DOHH2 (cell line): ENCODE data around the gene DHRS13.
A peak's percentile ranks its signal among the peaks of the same experiment; 100 is the strongest.

Source experiments
- H3F3A ChIP-seq: fragments of 200-600 bp; sonication (generic), shearing (Covaris generic); 2 replicates; pipeline ENCODE4 v1.6.0; 2016; ENCODE audit warnings: antibody characterized with exemption, mild to moderate bottlenecking; ENCODE audit not compliant: control insufficient read depth, insufficient read depth
- H3K27ac ChIP-seq: fragments of 200-600 bp; sonication (generic); 2 replicates; pipeline ENCODE4 v1.5.1; 2014; ENCODE audit warnings: low read depth, mild to moderate bottlenecking, low read length, moderate library complexity
- H3K27me3 ChIP-seq: fragments of 200-600 bp; sonication (generic); 2 replicates; pipeline ENCODE4 v1.6.1; 2014; ENCODE audit warnings: mild to moderate bottlenecking, low read length, mixed read lengths; ENCODE audit not compliant: control insufficient read depth
- H3K36me3 ChIP-seq: fragments of 200-600 bp; sonication (generic); 2 replicates; pipeline ENCODE4 v1.6.1; 2014; ENCODE audit warnings: mild to moderate bottlenecking, low read length, moderate library complexity, mixed read lengths; ENCODE audit not compliant: control insufficient read depth
- H3K4me1 ChIP-seq: fragments of 200-600 bp; sonication (generic); 2 replicates; pipeline ENCODE4 v1.6.1; 2014; ENCODE audit warnings: mild to moderate bottlenecking, low read length, mixed read lengths; ENCODE audit not compliant: control insufficient read depth
- H3K4me2 ChIP-seq: fragments of 200-600 bp; sonication (generic); 2 replicates; pipeline ENCODE4 v1.6.0; 2014; ENCODE audit warnings: mild to moderate bottlenecking, low read length, moderate library complexity
- H3K4me3 ChIP-seq: fragments of 200-600 bp; sonication (generic); 2 replicates; pipeline ENCODE4 v1.5.1; 2014; ENCODE audit warnings: mild to moderate bottlenecking, low read length, mixed read lengths
- H3K79me2 ChIP-seq: fragments of 200-600 bp; sonication (generic); 2 replicates; pipeline ENCODE4 v1.6.1; 2014; ENCODE audit warnings: mild to moderate bottlenecking, low read length, mixed read lengths; ENCODE audit not compliant: control insufficient read depth
- H3K9me2 ChIP-seq: fragments of 200-600 bp; sonication (generic); replicated peaks from 2 replicates; pipeline ENCODE4 v1.6.1; 2014; ENCODE audit warnings: mild to moderate bottlenecking, low read length, mixed read lengths; ENCODE audit not compliant: control insufficient read depth
- H3K9me3 ChIP-seq: fragments of 200-600 bp; sonication (generic); 2 replicates; pipeline ENCODE4 v1.6.1; 2014; ENCODE audit warnings: antibody characterized with exemption, low read length, mixed read lengths; ENCODE audit not compliant: control insufficient read depth, insufficient read depth
- H4K20me1 ChIP-seq: fragments of 200-600 bp; sonication (generic); 2 replicates; pipeline ENCODE4 v1.6.0; 2014; ENCODE audit warnings: low read depth, mild to moderate bottlenecking, antibody characterized with exemption, low read length, moderate library complexity; ENCODE audit not compliant: control insufficient read depth, insufficient read depth
- EZH2phosphoT487 ChIP-seq: fragments of 200-600 bp; sonication (generic); IDR thresholded peaks from 2 replicates; pipeline ENCODE4 v1.6.1; 2017; ENCODE audit warnings: borderline replicate concordance, mild to moderate bottlenecking, antibody characterized with exemption, low read length, moderate library complexity, mixed read lengths
- TF ChIP-seq, protein P1 (sequence below): fragments of 200-600 bp; sonication (generic); IDR thresholded peaks from one replicate; pipeline ENCODE4 v1.5.1; 2014; ENCODE audit warnings: antibody characterized with exemption, mild to moderate bottlenecking, low read depth, low read length; ENCODE audit not compliant: poor library complexity, severe bottlenecking

Gene DHRS13, protein sequence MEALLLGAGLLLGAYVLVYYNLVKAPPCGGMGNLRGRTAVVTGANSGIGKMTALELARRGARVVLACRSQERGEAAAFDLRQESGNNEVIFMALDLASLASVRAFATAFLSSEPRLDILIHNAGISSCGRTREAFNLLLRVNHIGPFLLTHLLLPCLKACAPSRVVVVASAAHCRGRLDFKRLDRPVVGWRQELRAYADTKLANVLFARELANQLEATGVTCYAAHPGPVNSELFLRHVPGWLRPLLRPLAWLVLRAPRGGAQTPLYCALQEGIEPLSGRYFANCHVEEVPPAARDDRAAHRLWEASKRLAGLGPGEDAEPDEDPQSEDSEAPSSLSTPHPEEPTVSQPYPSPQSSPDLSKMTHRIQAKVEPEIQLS

DNA sequence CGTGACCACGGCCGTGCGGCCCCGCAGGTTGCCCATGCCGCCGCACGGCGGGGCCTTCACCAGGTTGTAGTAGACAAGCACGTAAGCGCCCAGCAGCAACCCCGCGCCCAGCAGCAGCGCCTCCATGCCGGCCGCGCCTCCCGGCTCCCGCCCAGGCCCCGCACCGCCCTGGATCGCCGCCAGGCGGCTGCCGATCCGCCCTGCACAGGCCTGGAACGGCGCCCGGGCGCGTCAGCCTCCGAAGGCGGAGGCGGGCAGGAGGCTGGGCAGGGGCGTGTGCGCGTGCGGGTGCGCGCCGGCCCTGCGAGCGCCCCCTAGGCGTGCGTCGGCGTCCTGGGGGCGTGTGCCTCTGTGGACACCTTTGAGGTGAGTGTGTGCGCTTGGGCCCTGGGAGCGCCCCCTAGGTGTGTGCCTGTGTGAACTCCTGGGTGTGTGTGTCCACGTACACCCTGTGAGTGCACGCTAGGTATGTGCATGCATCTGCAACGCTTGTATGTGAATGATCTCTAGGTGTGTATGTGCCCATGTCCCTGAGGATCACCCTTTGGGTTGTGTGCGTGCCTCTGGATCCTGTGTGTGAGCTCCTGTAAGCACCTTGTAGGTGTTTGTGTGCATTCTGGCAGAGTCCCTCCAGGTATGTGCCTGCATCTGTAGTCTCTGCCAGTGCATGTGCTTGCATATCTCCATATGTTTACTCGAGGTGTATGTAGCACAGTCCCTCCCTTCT, at the start of gene DHRS13:
DHRS13 (minus strand) TSS at position 261 of the 727 bp plus-strand sequence; CDS start at position 126, 135 bp downstream.
- H3F3A ChIP-seq = peaks cover 24% of the 10 kb centered on the region

DNA sequence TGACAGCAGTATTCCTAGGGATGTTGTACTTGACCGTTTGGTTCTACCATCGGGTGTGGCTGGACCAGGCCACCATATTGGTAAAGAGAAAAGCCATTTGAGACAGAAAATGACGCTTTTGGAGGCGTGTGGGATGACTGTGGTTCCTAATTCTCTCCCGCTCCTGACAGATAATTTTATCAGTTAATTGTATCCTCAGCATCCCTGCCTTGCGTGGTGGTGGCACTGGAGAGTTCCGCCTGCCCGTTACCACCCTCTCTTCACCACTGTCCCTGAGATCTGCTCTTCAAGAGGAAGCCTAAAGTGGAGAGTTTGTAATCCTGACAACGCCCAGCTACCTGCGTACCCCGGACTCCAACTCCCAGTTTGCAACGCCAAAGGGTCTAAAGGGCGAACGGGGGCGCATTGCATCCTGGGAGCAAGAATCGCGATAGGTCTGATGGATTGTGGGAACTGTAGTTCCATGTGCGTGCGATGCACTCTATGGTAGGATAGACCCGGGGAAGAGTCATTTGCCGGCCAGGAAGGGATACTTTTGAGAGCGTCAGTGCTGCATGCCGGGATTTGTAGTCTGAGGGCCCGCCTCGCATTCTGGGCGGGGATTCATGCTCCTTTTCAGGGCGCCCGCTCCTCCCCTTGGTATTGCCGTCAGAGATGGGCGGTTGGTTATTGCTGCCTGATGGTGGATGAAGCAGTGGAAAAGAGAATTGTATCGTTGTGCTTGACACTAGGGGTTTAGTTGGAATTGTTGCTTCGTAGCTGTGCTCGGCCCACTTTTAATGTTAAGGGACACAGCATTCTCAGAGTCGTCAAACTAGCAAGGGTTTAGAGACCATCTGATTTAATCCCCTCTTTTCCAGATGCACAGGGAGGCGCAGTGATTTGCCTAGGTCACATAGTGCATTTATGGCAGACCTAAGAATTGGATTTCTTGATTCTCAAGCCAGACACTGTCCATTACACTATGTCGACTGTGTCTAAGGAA, 49.4 kb upstream of the DHRS13 start:
- TF ChIP-seq, protein P1, sequence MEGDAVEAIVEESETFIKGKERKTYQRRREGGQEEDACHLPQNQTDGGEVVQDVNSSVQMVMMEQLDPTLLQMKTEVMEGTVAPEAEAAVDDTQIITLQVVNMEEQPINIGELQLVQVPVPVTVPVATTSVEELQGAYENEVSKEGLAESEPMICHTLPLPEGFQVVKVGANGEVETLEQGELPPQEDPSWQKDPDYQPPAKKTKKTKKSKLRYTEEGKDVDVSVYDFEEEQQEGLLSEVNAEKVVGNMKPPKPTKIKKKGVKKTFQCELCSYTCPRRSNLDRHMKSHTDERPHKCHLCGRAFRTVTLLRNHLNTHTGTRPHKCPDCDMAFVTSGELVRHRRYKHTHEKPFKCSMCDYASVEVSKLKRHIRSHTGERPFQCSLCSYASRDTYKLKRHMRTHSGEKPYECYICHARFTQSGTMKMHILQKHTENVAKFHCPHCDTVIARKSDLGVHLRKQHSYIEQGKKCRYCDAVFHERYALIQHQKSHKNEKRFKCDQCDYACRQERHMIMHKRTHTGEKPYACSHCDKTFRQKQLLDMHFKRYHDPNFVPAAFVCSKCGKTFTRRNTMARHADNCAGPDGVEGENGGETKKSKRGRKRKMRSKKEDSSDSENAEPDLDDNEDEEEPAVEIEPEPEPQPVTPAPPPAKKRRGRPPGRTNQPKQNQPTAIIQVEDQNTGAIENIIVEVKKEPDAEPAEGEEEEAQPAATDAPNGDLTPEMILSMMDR = no peak
- TF ChIP-seq EZH2phosphoT487 = no peak
- Histone ChIP-seq H3K27me3 (no peaks in the 10 kb centered on the region), H3K79me2 (peaks cover 40% of the 10 kb centered on the region)

More for the DNA sequence above, at the start of gene DHRS13:
- Histone ChIP-seq H3K79me2 (peaks cover 19% of the 10 kb centered on the region), H3K36me3 (peaks cover 45% of the 10 kb centered on the region), H3K9me3 (no peaks in the 10 kb centered on the region), H3K9me2 (no peaks in the 10 kb centered on the region), H3K27ac (peak within 1 kb of the TSS; percentile 59), H3K4me3 (peak within 1 kb of the TSS; percentile 78), H3K4me2 (peak within 1 kb of the TSS; percentile 69), H3K27me3 (no peaks in the 10 kb centered on the region), H4K20me1 (no peaks in the 10 kb centered on the region), H3K4me1 (peaks cover 23% of the 10 kb centered on the region)
- TF ChIP-seq, protein P1 = peak; percentile 99
- TF ChIP-seq EZH2phosphoT487 = no peak

DNA sequence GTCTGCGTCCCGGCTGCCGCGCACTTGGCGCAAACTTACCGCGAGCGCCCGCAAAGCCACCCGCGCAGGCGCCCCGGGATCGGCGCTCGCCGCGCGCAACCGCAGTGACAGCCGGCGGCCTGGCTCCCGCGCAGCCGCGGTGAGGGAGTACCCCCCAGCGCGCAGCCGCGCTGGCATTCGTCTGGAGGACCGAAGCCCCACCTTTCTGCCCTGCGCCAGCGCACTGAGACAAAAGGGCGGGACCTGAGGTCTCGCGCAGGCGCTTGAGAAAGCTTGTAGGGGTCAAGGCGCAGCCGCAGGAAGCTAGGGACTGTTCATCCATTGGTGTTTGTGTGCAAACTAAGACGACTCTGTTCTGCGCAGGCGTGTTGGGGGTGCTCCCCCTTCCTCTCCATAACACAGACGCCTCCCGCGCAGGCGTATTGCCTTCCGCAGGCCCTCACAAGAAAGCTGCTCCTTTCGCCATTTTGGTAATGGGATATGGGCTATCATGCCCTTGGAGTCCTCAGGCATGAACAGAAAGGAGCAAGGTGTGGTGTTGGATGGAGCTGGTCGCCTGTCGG, 48.6 kb upstream of the DHRS13 start, which contains the start of gene PHF12:
PHF12 (minus strand) TSS at position 91 of the 563 bp plus-strand sequence. CDS start 558 bp downstream, outside the sequence.
- H3K79me2 ChIP-seq = peaks cover 48% of the 10 kb centered on the region
- peaks cover 7% of the 10 kb centered on the region; the same call in 1 of the 2 replicates for H3F3A ChIP-seq
- H3K4me3 ChIP-seq = peak within 1 kb of the TSS; percentile 89
- H3K27ac ChIP-seq = peak within 1 kb of the TSS; percentile 82
- H3K9me3 ChIP-seq = no peaks in the 10 kb centered on the region
- peaks cover 41% of the 10 kb centered on the region for H3K36me3 ChIP-seq
- H3K9me2 ChIP-seq = no peaks in the 10 kb centered on the region
- H3K4me1 ChIP-seq = peaks cover 37% of the 10 kb centered on the region
- H3K4me2 ChIP-seq = peak within 1 kb of the TSS; percentile 92
- no peak for TF ChIP-seq EZH2phosphoT487
- TF ChIP-seq, protein P1 = no peak
- H4K20me1 ChIP-seq = peaks cover 12% of the 10 kb centered on the region
- no peaks in the 10 kb centered on the region for H3K27me3 ChIP-seq

More for the DNA sequence above, 49.4 kb upstream of the DHRS13 start:
- H3F3A ChIP-seq = peaks cover 7% of the 10 kb centered on the region; the same call in 1 of the 2 replicates
- H3K4me2 ChIP-seq = peak overlapping the region; percentile 86
- peaks cover 12% of the 10 kb centered on the region for H4K20me1 ChIP-seq
- peak overlapping the region; percentile 80 for H3K4me3 ChIP-seq
- H3K4me1 ChIP-seq = peaks cover 29% of the 10 kb centered on the region
- no peaks in the 10 kb centered on the region for H3K9me3 ChIP-seq
- peaks cover 33% of the 10 kb centered on the region for H3K36me3 ChIP-seq
- H3K27ac ChIP-seq = peak overlapping the region; percentile 82
- no peaks in the 10 kb centered on the region for H3K9me2 ChIP-seq
